Muscle of leg (tissue), 11 donors: ENCODE results near the gene STX1A. TPM values are rescaled to one million over a fixed set of nuclear protein-coding genes. Genes with fewer than 3 reads are reported as not detected.
"Not testable (repeated sequence)": the region's sequence is repeated elsewhere in the genome, so short reads cannot be mapped to it uniquely, and the experiment has no call there.

Experiments
- DNase-seq: peaks from one replicate; pipeline ENCODE4 v3.0.0; 2013
- H3K27ac ChIP-seq: one replicate; pipeline ENCODE4 v1.5.1; 2013; ENCODE audit warnings: mild to moderate bottlenecking, low read length, control low read depth
- H3K27me3 ChIP-seq: one replicate; pipeline ENCODE4 v1.6.1; 2013; ENCODE audit warnings: low read length; ENCODE audit not compliant: control insufficient read depth, insufficient read depth
- H3K36me3 ChIP-seq: one replicate; pipeline ENCODE4 v1.6.1; 2013; ENCODE audit warnings: low read length; ENCODE audit not compliant: control insufficient read depth, insufficient read depth
- H3K4me1 ChIP-seq: one replicate; pipeline ENCODE4 v1.6.1; 2013; ENCODE audit warnings: low read length; ENCODE audit not compliant: control insufficient read depth, insufficient read depth
- H3K4me3 ChIP-seq: one replicate; pipeline ENCODE4 v1.5.1; 2013; ENCODE audit warnings: low read length, control low read depth
- H3K9me3 ChIP-seq: replicated peaks from 2 replicates; pipeline ENCODE4 v1.6.1; 2013; ENCODE audit warnings: low read depth, low read length; ENCODE audit not compliant: control insufficient read depth
- WGBS: methylation state at CpG from one replicate; pipeline ENCODE4 v1.1.5; 2013; ENCODE audit warnings: missing lambda C conversion rate; ENCODE audit not compliant: insufficient coverage; 5-methylcytosine and 5-hydroxymethylcytosine counted together
- polyA plus RNA-seq, 8 donors: library from polyadenylated mRNA; unstranded; fragments of 120-200 nt; gene quantifications; one replicate each; pipeline versions ENCODE4 v1.2.1 to v1.2.3, GENCODE V29; 2013; ENCODE audit warnings: inconsistent platforms in 1 of 8, low replicate concordance in 1 of 8; ENCODE audit not compliant: insufficient read length in 8 of 8, insufficient read depth in 1 of 8
- total RNA-seq: library from RNA; stranded (reverse); fragments of 120-200 nt; gene quantifications from one replicate; pipeline ENCODE4 v1.2.4, GENCODE V29; 2013

The STX1A gene
- total and polyA plus RNA-seq, 9 donors, result 6.5 to 17.9 (median 11.0) TPM

- peak; percentile 34 for DNase-seq
- Histone ChIP-seq H3K4me1 (peaks cover 26% of the 10 kb centered on the region), H3K36me3 (peaks cover 40% of the 10 kb centered on the region), H3K4me3 (peak overlapping the region; percentile 84), H3K27ac (peak overlapping the region; percentile 83), H3K27me3 (no peaks in the 10 kb centered on the region), H3K9me3 (no peaks in the 10 kb centered on the region)
- 16% methylated on average over 52 of the region's 58 CpGs for WGBS
These were observed 35.4 kb downstream of the STX1A start for GRCh38 chr7:73683788-73684693.

DNA sequence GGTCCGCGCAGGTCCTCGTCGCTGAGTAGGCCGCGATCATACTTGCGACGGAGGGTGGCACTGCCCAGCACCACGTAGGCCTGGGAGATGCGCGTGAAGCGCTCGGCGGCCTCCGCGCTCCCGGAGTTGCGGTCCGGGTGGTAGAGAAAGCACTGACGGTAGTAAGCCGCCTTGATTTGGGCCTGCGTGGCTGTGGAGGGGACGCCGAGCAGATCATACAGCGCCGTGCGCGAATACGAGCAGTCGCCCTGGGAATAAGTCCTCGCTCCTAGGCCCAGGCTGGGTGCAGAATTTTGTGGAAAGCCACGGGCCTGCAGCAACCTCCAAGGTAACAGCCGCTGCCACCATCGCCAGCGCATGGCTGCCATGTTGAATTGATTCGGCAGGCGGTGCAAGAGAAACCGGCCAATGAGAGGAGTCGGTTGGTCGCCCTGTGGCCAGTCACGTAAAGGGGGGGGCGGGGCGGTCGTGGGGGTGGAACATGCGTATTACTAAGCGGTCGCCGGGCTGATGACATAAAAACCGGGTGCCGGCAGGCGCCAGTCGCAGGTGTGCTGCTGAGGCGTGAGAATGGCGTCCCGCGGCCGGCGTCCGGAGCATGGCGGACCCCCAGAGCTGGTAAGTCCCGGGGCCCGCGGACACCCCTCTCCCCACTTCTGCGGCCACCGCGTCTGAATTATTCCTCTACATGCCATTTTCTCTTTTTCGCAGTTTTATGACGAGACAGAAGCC lies 36.2 kb downstream of the STX1A start, which contains the start of the genes BUD23 and DNAJC30:
TSS of gene BUD23 (plus strand) at position 542 of the 732 bp plus-strand sequence. CDS start at position 571, 29 bp downstream.
TSS of gene DNAJC30 (minus strand) at position 398 of the 732 bp plus-strand sequence. CDS start at position 368, 30 bp downstream.
- under 1% methylated on average over 60 of the region's 68 CpGs for WGBS
- Histone ChIP-seq H3K36me3 (peaks cover 42% of the 10 kb centered on the region), H3K27me3 (no peaks in the 10 kb centered on the region), H3K4me3 (peak within 1 kb of the TSS; percentile 84), H3K4me1 (peaks cover 26% of the 10 kb centered on the region), H3K9me3 (no peaks in the 10 kb centered on the region), H3K27ac (peak within 1 kb of the TSS; percentile 83)
- DNase-seq, result peak; percentile 98

- H3K4me3 ChIP-seq, result peak overlapping the region; percentile 84
- no peaks in the 10 kb centered on the region for H3K27me3 ChIP-seq
- DNase-seq, result no peak
- peak overlapping the region; percentile 83 for H3K27ac ChIP-seq
- peaks cover 43% of the 10 kb centered on the region for H3K36me3 ChIP-seq
- peaks cover 26% of the 10 kb centered on the region for H3K4me1 ChIP-seq
- under 1% methylated on average over 30 of the region's 33 CpGs for WGBS
- H3K9me3 ChIP-seq, result no peaks in the 10 kb centered on the region
These were observed 36.8 kb downstream of the STX1A start for GRCh38 chr7:73682745-73683055.

DNA sequence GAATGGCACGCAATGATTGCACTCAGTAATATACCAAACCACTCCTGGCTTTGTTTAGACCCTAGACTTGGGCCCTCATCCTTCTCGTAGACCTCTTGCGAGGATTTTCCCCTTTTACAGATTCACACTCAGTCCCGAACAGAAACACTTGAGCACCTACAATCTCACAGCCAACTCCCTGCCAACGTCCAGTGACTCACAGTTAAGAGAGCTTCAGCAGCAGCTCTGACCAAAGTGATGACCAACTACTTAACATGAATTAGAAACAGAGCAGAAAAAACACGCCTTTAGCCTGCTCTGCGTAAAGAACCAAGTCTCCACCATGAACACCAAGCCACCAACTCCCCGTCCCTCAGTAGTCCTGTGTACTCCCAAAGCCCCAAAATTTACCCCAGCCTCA lies 38.4 kb downstream of the STX1A start:
- DNase-seq, result no peak
- Histone ChIP-seq H3K4me3 (no peak overlapping the region), H3K4me1 (peaks cover 26% of the 10 kb centered on the region), H3K27ac (no peak overlapping the region), H3K27me3 (no peaks in the 10 kb centered on the region), H3K36me3 (peaks cover 30% of the 10 kb centered on the region), H3K9me3 (no peaks in the 10 kb centered on the region)
- WGBS, result 77% methylated on average over 7 of the region's 8 CpGs

DNA sequence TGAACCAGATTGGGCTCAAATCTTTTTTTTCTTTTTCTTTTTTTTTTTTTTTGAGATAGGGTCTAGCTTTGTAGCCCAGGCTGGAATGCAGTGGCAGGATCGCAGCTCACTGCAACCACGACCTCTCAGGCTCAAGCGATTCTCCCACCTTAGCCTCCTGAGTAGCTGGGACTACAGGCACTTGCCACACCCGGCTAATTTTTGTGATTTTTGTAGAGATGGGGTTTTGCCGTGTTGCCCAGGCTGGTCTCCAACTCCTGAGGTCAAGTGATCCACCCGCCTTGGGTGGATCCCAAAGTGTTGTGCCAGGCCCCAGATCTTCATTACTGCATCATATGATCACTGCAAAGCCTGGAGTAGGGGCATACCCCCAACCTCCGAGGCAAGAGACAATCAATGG lies 39.0 kb downstream of the STX1A start:
- H3K4me3 ChIP-seq, result no peak overlapping the region
- H3K4me1 ChIP-seq, result peaks cover 26% of the 10 kb centered on the region
- no CpG with 5 or more reads among the region's 7 CpGs for WGBS
- no peak for DNase-seq
- H3K27me3 ChIP-seq, result no peaks in the 10 kb centered on the region
- no peaks in the 10 kb centered on the region for H3K9me3 ChIP-seq
- H3K27ac ChIP-seq, result no peak overlapping the region
- H3K36me3 ChIP-seq, result peaks cover 30% of the 10 kb centered on the region

DNA sequence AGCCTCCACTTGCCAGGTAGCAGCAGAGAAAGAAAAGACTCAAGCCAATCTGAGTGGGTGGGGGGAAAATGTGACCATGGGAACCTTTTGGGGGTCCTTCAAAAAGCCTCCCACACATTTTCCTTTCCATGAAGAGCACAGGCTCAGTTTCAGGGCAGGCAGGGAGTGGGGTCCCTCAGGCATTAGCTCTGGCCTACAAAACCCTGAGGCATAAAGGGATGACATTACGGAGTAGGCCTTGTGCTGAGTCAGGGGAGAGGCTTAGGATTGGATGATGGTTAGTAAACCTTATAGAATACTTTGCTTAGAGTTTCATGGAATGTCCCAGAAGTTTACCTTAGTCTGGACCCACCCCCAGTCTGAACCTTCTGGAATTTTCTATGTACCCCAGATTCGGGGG lies 39.8 kb downstream of the STX1A start:
- H3K27ac ChIP-seq, result no peak overlapping the region
- peaks cover 26% of the 10 kb centered on the region for H3K4me1 ChIP-seq
- H3K9me3 ChIP-seq, result no peaks in the 10 kb centered on the region
- peaks cover 27% of the 10 kb centered on the region for H3K36me3 ChIP-seq
- no peak for DNase-seq
- WGBS, result 80% methylated on average over 1 of the region's 2 CpGs
- H3K4me3 ChIP-seq, result no peak overlapping the region
- H3K27me3 ChIP-seq, result no peaks in the 10 kb centered on the region

GRCh38 chr7:73678862-73679261 lies 40.6 kb downstream of the STX1A start:
- WGBS, result 100% methylated on average over 3 of the region's 6 CpGs
- no peak overlapping the region for H3K4me3 ChIP-seq
- DNase-seq, result no peak
- no peaks in the 10 kb centered on the region for H3K9me3 ChIP-seq
- H3K36me3 ChIP-seq, result peaks cover 27% of the 10 kb centered on the region
- no peak overlapping the region for H3K27ac ChIP-seq
- peaks cover 18% of the 10 kb centered on the region for H3K4me1 ChIP-seq
- no peaks in the 10 kb centered on the region for H3K27me3 ChIP-seq

DNA sequence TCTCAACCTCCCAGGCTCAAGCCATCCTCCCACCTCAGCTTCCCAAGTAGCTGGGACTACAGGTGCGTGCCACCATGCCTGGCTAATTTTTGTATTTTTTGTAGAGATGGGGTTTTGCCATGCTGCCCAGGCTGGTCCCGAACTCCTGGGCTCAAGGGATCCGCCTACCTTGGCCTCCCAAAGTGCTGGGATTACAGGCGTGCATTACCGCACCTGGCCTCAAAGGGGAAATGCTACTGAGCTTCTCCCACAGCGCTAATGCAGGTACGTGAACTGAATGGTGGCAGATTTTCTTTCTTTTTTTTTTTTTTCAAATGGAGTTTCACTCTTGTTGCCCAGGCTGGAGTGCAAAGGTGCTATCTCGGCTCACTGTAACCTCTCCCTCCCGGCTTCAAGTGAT lies 43.4 kb downstream of the STX1A start:
- H3K27ac ChIP-seq, DNase-seq, H3K4me1 ChIP-seq, H3K9me3 ChIP-seq, H3K4me3 ChIP-seq, H3K27me3 ChIP-seq: not testable (repeated sequence)
- WGBS, result 71% methylated on average over 3 of the region's 9 CpGs
- peaks cover 29% of the 10 kb centered on the region for H3K36me3 ChIP-seq

GRCh38 chr7:73674468-73675124 lies 44.9 kb downstream of the STX1A start:
- H3K27ac ChIP-seq, result no peak overlapping the region
- DNase-seq, result no peak
- WGBS, result 100% methylated on average over 1 of the region's 1 CpG
- no peak overlapping the region for H3K4me3 ChIP-seq
- H3K27me3 ChIP-seq, result no peaks in the 10 kb centered on the region
- H3K4me1 ChIP-seq, result peaks cover 2% of the 10 kb centered on the region
- no peaks in the 10 kb centered on the region for H3K9me3 ChIP-seq
- H3K36me3 ChIP-seq, result peaks cover 22% of the 10 kb centered on the region
